Breast epithelium (tissue), 3 donors: Measurements from ENCODE around the gene UTP14A.

Source experiments
- POLR2A ChIP-seq: fragments of 450-650 bp; IDR thresholded peaks from one replicate; pipeline ENCODE4 v1.6.1; 2016; ENCODE audit warnings: antibody characterized with exemption, mild to moderate bottlenecking, moderate library complexity
- POLR2AphosphoS5 ChIP-seq, 3 donors: sonication (generic); formaldehyde crosslinking; IDR thresholded peaks; one replicate each; pipeline ENCODE4 v1.6.1; 2017; ENCODE audit warnings: antibody characterized with exemption in 3 of 3

- TF ChIP-seq POLR2AphosphoS5 (IDR thresholded peaks at IDR 0.05) = no peak
- no peak for TF ChIP-seq POLR2A
These were observed 2.7 kb downstream of the UTP14A start for GRCh38 chrX:129908636-129909035.
